C4-2B (cell line): ENCODE results near the gene PPP5C.

ENCODE experiments used
- ZFX ChIP-seq: fragments of 450-650 bp; IDR thresholded peaks from 2 replicates; pipeline ENCODE4 v1.6.1; 2017
- TF ChIP-seq, protein P1 (sequence below): fragments of 450-650 bp; conservative IDR thresholded peaks from 2 replicates; pipeline ENCODE4 v1.5.1; 2017; ENCODE audit warnings: mild to moderate bottlenecking

DNA sequence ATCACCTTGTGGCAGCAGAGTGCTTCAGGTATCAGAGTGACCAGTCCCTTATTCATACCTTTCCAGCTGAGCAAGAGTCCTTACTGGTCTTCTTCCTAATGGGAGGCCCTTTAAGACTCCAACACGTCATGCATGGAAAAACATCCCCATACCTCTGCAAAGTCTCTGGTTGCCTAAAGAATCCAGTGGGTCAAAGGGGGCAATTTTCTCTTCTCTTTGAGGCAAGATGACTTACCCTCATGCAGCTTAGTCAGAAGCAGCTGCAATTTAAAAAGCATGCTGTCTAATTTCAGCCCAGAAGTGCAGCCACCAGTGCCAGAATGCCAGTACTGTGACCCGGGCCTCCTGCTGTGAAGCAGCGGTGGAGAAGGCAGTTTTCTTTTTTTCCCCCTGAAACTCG, 18.7 kb downstream of the PPP5C start:
- TF ChIP-seq, protein P1, sequence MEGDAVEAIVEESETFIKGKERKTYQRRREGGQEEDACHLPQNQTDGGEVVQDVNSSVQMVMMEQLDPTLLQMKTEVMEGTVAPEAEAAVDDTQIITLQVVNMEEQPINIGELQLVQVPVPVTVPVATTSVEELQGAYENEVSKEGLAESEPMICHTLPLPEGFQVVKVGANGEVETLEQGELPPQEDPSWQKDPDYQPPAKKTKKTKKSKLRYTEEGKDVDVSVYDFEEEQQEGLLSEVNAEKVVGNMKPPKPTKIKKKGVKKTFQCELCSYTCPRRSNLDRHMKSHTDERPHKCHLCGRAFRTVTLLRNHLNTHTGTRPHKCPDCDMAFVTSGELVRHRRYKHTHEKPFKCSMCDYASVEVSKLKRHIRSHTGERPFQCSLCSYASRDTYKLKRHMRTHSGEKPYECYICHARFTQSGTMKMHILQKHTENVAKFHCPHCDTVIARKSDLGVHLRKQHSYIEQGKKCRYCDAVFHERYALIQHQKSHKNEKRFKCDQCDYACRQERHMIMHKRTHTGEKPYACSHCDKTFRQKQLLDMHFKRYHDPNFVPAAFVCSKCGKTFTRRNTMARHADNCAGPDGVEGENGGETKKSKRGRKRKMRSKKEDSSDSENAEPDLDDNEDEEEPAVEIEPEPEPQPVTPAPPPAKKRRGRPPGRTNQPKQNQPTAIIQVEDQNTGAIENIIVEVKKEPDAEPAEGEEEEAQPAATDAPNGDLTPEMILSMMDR = no peak
- no peak for TF ChIP-seq ZFX
